Measurements from ENCODE around the gene JAKMIP1.

Gene JAKMIP1

GRCh38 chr4:6182376-6183280 lies 17.7 kb downstream of the JAKMIP1 start:
- no peaks in the 10 kb centered on the region for H3K9me3 ChIP-seq (ENCODE audit: severe bottlenecking)

DNA sequence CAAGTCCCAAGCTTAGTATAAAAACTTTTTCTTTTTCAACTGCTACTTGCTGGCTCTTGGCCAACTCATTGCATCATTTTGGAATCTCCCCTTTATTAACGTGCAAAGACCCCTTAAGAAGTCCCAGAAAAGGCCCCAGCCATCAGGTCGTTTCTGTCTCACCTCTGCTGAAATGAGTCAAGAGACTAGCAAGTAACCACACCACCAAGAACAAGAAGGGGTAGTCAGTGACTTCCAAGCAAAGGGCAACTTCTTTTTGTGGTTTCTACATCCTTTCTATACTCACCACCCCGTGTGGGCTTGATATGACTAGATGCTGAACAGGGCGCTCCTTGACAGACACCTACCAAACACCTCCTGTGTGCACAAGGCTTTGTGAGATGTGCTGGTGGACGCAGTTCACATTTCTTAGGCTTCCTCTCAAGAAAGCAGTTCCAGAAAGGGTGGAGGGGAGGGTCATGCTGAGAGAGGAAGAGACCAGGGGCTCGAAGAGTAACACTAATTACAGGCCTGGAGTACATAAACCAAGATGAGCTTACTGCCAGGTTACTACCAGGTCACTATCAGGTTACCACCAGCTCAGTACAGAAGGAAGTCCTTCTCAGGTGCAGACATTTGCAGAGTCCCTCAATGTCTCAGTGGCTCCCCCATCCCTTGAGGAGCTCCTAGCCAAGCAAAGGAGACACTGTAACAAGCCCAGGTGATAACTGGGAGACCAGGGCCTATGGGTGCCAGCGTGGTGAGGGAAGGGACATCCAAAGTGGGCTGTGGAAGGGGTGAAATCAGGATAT lies 19.3 kb downstream of the JAKMIP1 start:
- Histone ChIP-seq H3K36me3 (ENCODE audit: low read depth) (no peaks in the 10 kb centered on the region), H3K4me3 (ENCODE audit: severe bottlenecking) (no peak overlapping the region), H3K9me3 (ENCODE audit: severe bottlenecking) (no peaks in the 10 kb centered on the region), H3K4me1 (ENCODE audit: insufficient read depth, poor library complexity, severe bottlenecking) (no peaks in the 10 kb centered on the region), H3K27ac (ENCODE audit: poor library complexity, severe bottlenecking) (no peak overlapping the region), H3K27me3 (ENCODE audit: insufficient read depth, poor library complexity, severe bottlenecking) (no peaks in the 10 kb centered on the region)
- DNase-seq (ENCODE audit: low spot score) (no peak), ATAC-seq (ENCODE audit: low read depth) (no peak)
- TF ChIP-seq CTCF (IDR thresholded peaks at IDR 0.05; ENCODE audit: poor library complexity, severe bottlenecking) = no peak

More at GRCh38 chr4:6182376-6183280, 17.7 kb downstream of the JAKMIP1 start:
- Histone ChIP-seq H3K4me3 (ENCODE audit: severe bottlenecking) (no peak overlapping the region), H3K4me1 (ENCODE audit: insufficient read depth, poor library complexity, severe bottlenecking) (no peaks in the 10 kb centered on the region), H3K27ac (ENCODE audit: poor library complexity, severe bottlenecking) (no peak overlapping the region), H3K27me3 (ENCODE audit: insufficient read depth, poor library complexity, severe bottlenecking) (no peaks in the 10 kb centered on the region), H3K36me3 (ENCODE audit: low read depth) (no peaks in the 10 kb centered on the region)
- no peak for TF ChIP-seq CTCF (IDR thresholded peaks at IDR 0.05; ENCODE audit: poor library complexity, severe bottlenecking)
- ATAC-seq (ENCODE audit: low read depth) = no peak
- DNase-seq (ENCODE audit: low spot score) = no peak

DNA sequence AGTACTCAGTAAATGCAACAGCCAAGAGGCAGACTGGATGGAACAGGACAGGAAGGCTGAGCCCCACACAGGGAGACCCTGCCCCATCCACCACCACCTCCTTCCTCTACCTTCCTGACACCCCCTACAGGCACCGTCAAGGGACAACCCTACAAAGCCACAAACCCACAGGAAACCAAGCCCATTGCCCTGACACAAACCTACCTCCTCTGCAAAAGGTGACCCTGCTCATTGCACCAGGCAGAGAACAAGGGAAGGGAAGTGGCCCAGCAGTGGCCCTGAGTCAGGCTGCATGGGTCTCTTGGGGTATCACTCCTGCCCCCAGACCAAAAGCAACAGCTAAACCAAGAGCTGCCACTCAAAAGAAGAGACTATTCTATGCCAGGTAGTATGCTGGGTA lies 21.0 kb downstream of the JAKMIP1 start:
- Histone ChIP-seq H3K4me3 (ENCODE audit: severe bottlenecking) (no peak overlapping the region), H3K27ac (ENCODE audit: poor library complexity, severe bottlenecking) (no peak overlapping the region), H3K27me3 (ENCODE audit: insufficient read depth, poor library complexity, severe bottlenecking) (no peaks in the 10 kb centered on the region), H3K9me3 (ENCODE audit: severe bottlenecking) (no peaks in the 10 kb centered on the region), H3K4me1 (ENCODE audit: insufficient read depth, poor library complexity, severe bottlenecking) (no peaks in the 10 kb centered on the region), H3K36me3 (ENCODE audit: low read depth) (no peaks in the 10 kb centered on the region)
- ATAC-seq (ENCODE audit: low read depth) (no peak), DNase-seq (ENCODE audit: low spot score) (no peak)
- TF ChIP-seq CTCF (IDR thresholded peaks at IDR 0.05; ENCODE audit: poor library complexity, severe bottlenecking) = no peak

- TF ChIP-seq CTCF (IDR thresholded peaks at IDR 0.05; ENCODE audit: poor library complexity, severe bottlenecking) = no peak
- DNase-seq (ENCODE audit: low spot score) = no peak
- no peak for ATAC-seq (ENCODE audit: low read depth)
- no peaks in the 10 kb centered on the region for H3K27me3 ChIP-seq (ENCODE audit: insufficient read depth, poor library complexity, severe bottlenecking)
- no peak overlapping the region for H3K27ac ChIP-seq (ENCODE audit: poor library complexity, severe bottlenecking)
- no peaks in the 10 kb centered on the region for H3K36me3 ChIP-seq (ENCODE audit: low read depth)
- H3K4me3 ChIP-seq (ENCODE audit: severe bottlenecking) = no peak overlapping the region
- no peaks in the 10 kb centered on the region for H3K9me3 ChIP-seq (ENCODE audit: severe bottlenecking)
- no peaks in the 10 kb centered on the region for H3K4me1 ChIP-seq (ENCODE audit: insufficient read depth, poor library complexity, severe bottlenecking)
These were observed 21.6 kb downstream of the JAKMIP1 start for GRCh38 chr4:6178757-6179156.
